ENCODE results near the gene LAG3.

Gene LAG3

DNA sequence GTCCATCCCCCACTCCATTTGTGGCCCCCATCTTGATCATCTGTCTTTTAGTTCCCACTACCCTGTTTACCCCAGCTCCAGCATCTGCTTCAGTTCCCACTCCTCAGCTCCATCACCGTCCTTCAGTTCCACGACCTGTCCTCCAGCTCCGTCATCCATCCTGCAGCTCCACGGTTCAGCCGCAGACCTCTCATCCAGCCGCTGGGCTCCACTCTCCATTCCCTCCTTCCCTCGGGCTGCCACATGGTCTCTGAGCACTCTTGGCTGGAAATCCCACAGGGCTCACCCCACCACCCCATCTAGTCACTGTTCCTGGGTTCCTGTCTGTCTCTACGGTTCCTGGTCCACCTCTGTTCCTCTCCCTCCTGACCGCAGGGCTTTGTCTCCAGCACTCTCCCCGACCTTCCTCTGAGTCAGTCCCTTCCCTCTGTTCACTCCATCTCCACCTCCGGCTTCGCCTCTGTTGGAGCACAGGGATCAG is 52.6 kb downstream of the LAG3 start:
- peak; percentile 29 for DNase-seq

DNA sequence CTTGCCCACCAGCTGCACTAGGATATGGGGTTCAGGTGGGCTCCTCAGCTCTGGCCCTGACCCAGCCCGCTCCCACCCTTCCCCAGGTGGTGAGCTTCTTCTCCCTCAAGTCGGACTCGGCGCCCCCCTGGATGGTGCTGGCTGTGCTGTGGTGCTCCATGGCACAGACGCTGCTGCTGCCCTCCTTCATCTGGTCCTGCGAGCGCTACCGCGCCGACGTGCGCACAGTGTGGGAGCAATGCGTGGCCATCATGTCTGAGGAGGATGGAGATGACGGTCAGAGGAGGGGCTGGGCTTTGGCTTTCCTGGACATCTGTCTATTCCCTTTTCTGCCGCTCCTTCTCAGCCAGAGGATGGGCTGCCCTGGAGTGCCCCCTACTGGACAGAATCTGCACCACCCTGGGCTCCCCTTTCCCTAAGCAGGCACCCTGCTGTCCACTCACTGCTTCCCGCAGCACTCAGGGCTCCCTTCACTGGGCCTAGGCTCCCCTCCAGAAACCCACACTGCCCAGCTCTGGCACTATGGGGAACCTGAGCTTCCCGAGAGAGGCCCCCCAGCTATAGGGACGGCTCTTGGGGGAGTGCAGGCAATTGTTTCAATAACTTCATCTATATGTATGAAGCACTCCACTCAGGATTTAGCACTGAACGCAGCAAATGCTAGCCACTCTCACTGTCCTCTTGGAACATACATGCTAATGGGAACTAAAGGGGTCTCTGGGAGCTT is 53.2 kb downstream of the LAG3 start:
- DNase-seq, result peak; percentile 95

DNA sequence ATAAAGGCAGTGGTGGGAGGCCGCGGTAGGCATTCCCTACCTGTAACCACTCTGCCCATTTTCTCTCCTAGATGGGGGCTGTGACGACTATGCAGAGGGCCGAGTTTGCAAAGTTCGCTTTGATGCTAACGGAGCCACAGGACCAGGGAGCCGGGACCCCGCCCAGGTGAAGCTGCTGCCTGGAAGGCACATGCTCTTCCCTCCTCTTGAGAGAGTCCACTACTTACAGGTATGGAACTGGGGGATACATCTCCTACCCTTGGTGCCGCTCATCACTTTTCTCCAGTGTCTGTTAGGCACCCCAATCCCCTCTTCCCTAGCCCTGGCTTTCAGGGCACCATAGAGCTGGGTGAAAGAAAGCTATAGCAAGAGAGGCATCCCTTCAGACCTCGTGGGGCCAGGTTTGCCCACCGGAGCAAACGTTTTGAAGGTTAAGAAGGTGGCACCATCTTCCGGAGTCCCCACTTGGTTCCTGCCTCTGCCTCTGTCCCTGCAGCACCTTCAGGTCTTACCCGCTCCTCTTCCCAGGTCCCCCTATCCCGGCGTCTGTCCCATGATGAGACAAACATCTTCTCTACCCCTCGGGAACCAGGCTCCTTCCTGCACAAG is 53.9 kb downstream of the LAG3 start:
- no peak for DNase-seq

DNA sequence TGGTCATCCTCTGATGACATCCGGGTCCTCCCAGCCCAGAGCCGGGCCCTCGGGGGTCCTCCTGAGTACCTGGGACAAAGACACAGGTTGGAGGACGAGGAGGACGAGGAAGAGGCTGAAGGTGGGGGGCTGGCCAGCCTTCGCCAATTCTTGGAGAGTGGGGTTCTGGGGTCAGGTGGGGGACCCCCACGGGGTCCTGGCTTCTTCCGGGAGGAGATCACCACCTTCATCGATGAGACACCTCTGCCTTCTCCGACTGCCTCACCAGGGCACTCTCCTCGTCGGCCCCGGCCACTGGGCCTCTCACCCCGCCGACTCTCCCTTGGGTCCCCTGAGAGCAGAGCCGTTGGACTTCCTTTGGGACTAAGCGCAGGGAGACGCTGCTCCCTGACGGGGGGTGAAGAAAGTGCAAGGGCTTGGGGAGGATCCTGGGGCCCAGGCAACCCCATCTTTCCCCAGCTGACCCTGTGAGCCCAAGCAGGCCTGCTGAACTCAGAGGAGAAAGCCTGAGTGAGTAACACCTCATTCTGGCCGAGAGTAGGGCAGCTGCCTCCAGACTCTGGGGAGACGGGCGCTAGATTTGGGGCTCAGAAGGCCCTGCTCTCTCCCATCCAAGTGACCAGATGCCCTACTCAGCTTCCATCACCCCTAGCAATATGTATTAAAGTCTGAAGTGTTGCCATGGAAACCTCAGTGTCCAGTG is 54.6 kb downstream of the LAG3 start:
- no peak for DNase-seq

DNA sequence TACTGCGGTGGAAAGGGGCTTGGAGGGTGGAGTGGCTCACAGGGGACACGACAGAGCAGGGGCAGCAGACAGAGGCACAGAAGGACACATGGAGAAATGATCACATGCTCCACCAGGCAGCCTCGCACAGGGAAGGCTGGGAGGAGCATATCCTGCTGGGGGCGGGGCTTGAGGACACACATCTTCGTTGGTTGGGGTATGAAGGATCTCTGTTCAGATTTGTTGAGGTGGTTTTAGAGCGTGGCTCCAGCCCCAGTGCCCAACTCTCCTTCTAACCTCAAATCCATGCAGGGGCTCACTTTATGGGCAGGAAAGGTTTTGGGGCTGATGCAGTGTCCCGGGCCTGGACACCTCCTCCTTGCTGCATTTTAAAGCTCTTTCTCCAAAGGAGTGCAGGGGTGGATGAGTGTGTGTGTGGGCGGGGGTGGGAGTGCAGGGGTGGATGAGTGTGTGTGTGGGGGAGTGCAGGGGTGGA is 55.2 kb downstream of the LAG3 start:
- peak; percentile 90 for DNase-seq
